Pons (tissue), 1 donor: Measurements from ENCODE around the gene JSRP1.
A peak's percentile ranks its signal among the peaks of the same experiment; 100 is the strongest.

Experiments
- DNase-seq: peaks from one replicate; pipeline ENCODE4 v3.0.0-alpha.2; 2016; ENCODE audit warnings: low spot score

The JSRP1 gene

GRCh38 chr19:2266183-2266993 lies 10.2 kb upstream of the JSRP1 start:
- DNase-seq, result peak; percentile 82

DNA sequence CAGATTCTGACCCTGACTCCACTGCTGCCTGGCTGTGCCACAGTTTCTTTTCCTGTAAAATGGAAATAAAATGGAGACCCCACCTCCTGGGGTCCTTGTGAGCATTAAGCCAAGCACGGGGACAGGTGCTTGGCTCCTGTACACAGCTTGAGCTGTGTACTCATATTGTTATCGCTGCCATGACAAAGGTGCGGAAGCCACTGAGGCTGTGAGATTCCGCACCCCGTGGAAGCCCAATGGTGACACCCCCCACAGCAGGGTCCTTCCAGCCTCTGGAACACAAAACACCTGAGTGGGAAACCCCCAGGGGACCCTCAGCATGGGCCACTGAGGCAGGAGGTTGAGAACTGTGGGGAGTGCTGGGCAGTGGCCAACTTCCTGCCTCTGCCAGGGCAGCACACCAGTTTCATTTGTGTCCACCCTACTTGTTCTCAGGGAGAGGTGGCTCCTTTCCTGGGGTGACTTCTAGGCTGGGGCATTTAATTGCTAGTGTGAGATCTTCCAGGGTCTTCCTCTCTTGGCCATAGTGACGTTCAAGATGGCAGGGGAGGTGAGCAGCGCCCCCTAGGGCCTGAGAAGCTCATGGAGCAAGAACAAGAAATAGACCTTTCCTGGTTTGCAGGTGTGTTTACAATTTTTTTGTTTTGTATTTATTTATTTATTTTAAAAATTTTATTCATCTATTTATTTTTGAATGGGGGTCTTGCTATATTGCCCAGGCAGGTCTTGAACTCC lies 5.4 kb upstream of the JSRP1 start:
- DNase-seq, result no peak

- no peak for DNase-seq
Measured at GRCh38 chr19:2260341-2260805, 4.2 kb upstream of the JSRP1 start.

DNA sequence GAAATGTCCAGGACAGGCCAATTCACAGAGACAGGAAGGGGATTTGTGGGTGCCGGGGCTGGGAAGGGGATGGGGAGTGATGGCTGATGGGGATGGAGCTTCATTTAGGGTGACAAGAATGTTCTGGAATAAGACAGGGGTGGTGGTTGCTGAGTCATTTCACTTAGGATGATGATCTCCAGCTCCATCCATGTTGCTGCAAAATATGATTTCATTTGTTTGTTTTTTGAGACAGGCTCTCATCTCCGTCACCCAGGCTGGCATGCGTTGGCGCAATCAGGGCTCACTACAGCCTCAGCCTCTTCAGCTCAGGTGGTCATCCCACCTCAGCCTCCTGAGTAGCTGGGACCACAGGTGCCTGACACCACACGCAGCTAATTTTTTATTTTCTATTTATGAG lies 3.1 kb upstream of the JSRP1 start:
- no peak for DNase-seq

DNA sequence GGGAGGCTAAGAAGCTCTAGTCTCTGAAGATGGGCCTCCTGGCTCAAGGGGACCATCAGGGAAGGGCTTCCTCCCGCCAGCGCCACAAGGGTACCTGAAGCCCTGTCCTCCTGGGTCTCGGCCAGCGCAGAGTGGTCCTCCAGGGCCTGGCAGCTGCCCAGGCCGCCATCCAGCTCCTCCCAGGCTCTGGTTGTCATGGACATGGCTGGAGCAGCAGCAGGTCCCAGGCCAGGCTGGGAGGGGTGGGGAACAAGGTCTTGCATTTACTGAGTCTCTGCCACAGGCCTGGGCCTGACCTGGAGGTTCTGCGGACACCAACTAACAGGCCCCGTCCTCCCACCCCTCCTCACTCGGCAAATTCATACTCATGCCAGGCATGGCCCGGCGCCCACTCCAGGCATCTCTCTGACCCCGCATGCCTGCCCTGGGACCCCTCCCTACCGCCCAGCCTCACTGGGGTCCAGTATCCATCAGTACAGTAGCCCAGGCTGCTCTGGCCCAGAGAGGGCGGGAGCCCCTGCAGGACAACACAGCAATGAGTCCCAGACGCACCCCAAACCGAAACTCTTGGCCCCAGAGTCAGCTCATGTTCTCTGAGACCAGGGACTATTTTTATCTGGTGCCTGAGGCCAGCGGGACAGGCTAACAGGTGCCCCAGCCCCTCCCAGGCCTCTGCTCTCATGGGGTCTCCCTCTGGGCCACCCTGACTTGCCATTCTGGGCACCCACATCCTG lies 938 bp downstream of the JSRP1 start:
- no peak for DNase-seq

GRCh38 chr19:2254064-2254872 lies 1.9 kb downstream of the JSRP1 start:
- DNase-seq, result no peak

GRCh38 chr19:2253106-2254063 lies 2.8 kb downstream of the JSRP1 start:
- no peak for DNase-seq

DNA sequence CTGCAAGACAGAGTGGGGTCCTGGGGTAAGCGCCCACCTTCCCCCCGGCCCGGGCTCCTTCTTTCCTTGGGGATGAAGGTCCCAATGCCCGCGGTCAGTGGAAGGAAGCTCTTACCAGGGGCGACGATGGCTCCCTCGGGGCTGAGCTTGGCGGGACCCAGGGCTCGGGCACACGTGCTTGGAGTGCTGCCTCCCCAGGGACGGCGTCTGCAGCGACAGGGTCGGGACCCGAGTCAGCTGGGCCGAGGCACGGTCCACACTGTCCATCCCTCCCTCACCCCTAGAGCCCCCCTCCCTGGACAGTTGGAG lies 3.5 kb downstream of the JSRP1 start:
- no peak for DNase-seq

DNA sequence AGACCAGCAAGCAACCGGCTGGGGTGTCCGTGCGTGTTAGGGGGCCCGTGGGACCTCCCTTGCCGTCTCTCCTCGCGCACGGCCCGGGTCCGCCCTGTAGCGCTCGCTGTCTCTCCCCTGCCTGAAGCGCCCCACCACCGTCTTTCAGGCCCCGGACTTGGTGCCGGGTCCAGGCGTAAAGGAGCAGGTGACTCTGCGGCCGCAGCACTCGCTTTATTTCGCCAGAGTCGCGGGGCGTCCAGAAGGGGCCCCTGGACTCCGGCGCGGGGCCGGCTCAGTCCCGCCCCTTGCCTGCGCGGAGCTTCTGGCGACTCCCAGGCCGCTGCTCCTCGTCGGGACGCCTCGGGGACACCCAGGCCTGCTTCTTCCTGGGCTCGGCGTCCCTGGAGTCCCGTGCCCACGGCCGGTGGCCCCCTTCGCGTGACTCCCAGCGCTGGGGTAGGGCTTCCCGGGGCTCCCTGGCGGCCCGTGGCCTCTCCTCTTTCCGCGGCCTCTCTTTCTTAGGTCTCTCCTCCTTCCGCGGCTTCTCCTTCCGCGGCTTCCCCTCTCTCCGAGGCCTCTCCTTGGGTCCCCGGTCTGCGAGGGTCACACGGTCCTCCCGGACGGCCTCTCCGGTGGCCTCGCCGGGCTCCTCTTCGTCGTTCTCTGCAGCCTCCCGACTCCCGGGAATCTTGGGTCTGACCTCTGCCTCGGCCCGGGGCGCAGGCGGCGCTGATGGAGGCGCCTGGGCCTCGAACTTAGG lies 4.0 kb downstream of the JSRP1 start:
- no peak for DNase-seq

DNA sequence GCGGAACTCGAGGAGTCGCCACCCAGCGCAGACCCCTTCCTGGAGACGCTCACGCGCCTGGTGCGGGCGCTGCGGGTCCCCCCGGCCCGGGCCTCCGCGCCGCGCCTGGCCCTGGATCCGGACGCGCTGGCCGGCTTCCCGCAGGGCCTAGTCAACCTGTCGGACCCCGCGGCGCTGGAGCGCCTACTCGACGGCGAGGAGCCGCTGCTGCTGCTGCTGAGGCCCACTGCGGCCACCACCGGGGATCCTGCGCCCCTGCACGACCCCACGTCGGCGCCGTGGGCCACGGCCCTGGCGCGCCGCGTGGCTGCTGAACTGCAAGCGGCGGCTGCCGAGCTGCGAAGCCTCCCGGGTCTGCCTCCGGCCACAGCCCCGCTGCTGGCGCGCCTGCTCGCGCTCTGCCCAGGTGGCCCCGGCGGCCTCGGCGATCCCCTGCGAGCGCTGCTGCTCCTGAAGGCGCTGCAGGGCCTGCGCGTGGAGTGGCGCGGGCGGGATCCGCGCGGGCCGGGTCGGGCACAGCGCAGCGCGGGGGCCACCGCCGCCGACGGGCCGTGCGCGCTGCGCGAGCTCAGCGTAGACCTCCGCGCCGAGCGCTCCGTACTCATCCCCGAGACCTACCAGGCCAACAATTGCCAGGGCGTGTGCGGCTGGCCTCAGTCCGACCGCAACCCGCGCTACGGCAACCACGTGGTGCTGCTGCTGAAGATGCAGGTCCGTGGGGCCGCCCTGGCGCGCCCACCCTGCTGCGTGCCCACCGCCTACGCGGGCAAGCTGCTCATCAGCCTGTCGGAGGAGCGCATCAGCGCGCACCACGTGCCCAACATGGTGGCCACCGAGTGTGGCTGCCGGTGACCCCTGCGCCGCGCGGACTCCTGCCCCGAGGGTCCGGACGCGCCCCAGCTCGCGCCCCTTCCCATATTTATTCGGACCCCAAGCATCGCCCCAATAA lies 4.8 kb downstream of the JSRP1 start:
- DNase-seq, result no peak

GRCh38 chr19:2250766-2251105 lies 5.5 kb downstream of the JSRP1 start:
- DNase-seq, result no peak

DNA sequence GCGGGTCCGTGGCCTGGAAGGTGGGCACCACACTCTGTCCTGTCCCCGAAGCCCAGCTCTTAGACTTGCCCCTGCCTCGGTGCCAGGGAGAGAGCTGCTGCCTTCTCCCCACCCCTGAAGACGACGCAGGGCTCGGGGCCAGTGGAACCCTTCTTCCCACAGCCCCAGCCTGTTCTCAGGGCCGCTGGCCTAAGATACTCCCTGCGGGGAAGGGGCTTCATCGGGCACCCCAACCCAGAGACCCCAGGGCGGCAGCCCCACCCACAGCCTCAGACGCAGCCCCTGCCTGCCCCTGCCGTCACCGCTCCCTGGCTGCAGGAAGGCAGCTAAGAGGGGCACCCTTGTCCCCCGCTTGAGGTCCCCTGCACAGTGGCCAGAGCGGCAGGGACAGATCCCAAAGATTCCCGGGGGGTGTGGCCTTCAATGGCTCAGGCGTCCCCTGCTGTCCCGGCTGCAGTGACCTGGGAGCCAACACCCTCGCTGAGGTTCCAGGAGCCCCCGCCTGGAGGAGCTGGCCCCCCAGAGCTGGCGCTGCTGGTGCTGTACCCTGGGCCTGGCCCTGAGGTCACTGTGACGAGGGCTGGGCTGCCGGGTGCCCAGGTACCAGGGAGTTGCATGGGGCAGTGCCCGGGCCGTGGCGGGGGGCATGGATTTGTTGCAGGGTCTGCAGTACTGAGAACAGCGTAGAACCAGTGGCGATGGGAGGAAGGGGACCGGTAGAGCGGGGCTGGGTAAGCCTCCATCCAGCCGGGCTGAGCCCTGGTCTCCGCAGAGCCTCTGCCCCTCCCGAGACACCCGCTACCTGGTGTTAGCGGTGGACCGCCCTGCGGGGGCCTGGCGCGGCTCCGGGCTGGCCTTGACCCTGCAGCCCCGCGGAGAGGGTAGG lies 6.1 kb downstream of the JSRP1 start:
- no peak for DNase-seq

- DNase-seq, result no peak
Measured at GRCh38 chr19:2249010-2249866, 7.0 kb downstream of the JSRP1 start, which contains the start of gene AMH. Gene AMH (plus strand): TSS chr19:2249323. CDS start chr19:2249333, 10 bp downstream.

GRCh38 chr19:2248136-2249009 lies 7.8 kb downstream of the JSRP1 start:
- DNase-seq, result no peak

GRCh38 chr19:2247433-2248101 lies 8.7 kb downstream of the JSRP1 start:
- DNase-seq, result no peak
